NCI-H2196 treated with DMSO at 0.1 percent for 48 hours (cell line): ENCODE measurements around the gene C1orf94.
"Not testable (repeated sequence)": the region's sequence is repeated elsewhere in the genome, so short reads cannot be mapped to it uniquely, and the experiment has no call there.

Experiments used
- DNase-seq: peaks from one replicate; lab custom pipeline; 2025; ENCODE audit not compliant: unreplicated experiment; lab: John Stamatoyannopoulos, UW

C1orf94 gene

DNA sequence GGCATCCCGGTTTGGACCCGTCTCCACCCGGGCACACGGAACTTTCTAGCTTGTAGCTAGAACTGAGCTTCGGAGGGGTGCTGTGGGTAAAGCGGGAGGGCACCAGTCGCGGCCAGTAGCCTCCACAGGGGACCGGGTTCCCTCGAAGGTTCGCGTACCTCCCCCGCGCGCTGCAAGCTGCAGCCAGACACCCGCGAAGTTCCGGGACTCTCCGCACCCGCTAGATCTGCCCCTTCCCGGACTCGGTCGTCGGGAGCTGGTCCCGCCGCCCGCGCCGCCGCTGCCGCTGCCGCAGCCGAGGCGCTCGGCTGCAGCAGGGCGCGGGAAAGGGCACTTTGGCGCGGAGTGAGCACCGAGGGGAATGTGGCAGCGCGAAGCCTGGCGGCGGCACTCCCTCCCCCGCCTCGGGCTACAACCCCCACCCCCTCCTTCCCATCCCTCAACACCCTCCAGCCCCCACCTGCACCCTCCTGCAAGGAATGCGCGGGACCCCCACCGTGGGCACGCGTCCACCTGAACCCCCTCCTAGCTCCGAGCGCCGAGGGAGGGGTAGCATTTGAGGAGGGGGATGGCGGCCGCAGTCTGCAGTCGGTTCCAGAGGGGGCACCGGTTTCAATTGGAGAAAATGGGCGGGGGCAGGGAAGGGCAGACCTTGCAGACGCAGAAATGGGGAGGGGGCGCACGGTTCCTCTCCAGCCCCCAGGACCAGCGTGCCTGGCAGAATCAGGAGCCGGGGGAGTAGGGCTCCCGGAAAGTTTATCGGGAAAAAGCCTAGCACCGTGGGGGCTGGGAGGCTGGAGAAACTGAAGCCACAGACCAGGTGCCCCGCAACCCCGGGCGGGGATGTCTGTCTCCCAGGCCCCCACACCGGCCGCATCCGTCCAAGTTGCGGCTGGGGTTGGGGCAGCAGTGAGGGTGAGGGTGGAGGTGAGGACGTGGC lies 12.6 kb upstream of the C1orf94 start:
- no peak for DNase-seq

DNA sequence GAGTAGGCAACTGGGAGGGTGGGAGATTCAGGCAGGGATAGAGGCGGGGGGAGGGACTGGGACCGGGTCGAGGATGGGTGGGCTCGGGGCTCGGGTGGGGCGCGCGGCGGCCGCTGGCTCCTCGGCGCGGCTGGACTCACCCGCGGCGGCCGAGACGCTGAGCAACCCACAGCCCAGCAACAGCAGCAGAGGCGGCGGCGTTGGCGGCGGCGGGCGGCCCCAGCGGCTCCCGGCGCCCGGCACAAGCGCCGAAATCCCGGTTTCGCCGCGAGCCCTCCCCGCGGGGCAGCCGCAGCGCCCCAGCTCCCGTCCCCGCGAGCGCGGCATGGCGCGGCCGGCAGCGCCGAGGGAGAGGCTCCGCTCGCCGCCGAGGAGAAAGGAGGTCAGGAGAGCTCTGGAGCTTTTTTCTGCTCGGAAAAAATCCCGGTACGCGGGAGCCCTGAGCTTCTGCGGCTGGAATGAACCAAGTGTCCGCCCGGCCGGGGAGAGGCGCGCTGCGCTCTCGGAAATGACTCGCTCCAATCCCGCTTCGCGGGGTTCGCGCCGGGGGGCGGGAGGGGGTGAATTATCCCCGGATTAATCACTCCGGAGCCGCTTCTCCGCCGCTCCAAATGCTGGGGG lies 11.8 kb upstream of the C1orf94 start, which contains the start of gene CSMD2:
Gene CSMD2, minus strand, starts transcription at position 460 of the 621 bp plus-strand sequence. Its CDS starts 133 bp downstream, at position 327.
- no peak for DNase-seq

DNA sequence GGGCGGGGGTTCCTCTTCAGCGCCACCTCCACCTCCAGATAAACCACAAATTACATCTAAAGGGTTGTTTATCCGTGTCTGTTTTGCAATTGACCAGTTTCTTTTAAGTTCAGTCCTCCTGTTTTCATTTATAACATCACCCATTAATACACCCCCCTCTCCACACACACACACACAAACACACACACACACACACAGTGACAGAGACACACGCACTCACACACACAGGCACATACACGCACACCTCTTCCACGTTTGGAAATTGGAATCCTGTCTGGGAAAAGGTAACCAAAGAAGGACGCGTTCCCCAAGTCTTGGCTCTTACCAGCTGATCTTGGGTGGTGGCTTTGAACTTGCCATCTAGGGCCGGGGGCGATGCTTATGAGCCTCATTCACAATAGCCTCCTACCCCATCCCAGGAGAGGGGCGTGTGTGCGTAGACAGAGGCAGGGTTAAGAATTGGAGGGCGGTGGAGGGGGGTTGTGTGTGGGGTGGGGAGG lies 11.2 kb upstream of the C1orf94 start:
- no peak for DNase-seq

- no peak for DNase-seq
Measured at GRCh38 chr1:34166191-34166624, 10.5 kb upstream of the C1orf94 start.

DNA sequence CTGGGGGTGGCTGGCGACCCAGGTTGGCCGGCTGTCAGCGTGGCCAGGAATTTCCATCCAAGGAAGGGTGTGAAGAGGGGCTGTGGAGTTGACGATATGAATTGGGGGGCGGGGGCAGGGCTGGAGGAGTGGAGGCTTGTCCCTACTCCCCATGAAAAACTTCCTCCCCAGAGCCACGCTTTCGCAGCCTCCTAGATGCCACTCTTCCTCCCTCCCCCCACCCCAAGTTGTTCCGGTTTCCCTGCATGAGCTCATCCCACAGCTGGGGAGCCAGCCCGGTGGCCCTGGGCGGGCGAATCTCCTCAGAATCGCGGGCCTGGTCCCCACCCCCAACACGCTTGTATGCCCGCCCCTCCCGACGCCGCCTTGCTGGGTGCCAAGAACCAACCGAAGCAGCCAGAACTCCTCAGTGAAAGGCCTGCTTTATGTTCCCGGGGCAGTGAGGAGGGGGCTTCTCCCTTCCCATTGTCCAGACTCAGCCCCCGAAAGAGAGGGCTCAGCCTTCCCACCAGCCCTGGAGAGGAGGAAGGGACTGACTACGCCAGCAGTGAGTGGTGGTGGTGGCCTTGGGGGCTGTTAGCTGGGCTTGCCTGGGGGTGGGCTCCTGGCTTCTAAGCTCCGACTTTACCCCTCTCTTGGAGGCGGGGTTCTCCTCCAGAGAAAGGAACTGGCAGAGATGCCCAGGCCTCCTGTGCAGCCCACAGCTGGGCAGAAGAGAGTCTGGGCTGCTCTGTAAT lies 9.9 kb upstream of the C1orf94 start:
- no peak for DNase-seq

DNA sequence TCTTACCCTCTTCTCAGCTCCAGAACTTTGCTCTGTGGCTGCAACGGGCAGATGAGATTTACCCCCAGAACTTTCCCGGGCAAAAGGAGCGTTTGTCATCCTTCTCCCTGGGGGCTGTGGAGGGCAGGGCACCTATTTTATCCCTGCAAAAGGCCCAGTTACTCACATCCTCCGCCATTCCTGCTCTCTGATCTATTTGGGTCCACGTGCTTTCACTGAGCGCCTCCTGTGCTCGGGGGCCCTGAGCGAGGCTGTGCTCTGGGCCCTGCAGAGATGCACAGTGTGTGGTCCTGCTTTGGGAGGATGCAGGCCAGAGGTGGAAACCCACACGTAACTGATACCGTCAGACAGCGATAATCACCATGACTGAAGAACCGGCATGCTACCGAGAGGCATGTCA lies 9.3 kb upstream of the C1orf94 start:
- DNase-seq: no peak

DNA sequence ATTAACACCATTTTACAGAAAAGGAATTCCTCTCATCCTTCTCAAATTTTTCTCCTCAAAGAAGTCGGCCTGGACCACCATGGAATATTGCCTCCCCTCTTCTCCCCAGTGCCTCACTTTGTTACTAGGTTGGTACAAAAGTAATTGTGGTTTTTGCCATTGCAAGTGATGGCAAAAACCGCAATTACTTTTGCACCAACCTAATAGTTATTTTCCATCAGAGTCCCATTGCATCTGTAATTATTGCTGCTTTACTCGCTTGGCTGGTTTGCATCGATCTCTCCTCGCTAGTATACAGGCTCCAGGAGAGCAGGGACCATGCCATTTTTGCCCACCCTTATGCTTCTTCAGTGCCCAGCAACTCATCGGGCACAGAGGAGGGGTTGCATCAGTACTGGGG lies 963 bp upstream of the C1orf94 start:
- DNase-seq: no peak

- DNase-seq: no peak
Measured at GRCh38 chr1:34178072-34178471, 1.4 kb downstream of the C1orf94 start.

GRCh38 chr1:34183381-34183780 lies 6.7 kb downstream of the C1orf94 start:
- not testable (repeated sequence) for DNase-seq

GRCh38 chr1:34186741-34187494 lies 10.2 kb downstream of the C1orf94 start:
- DNase-seq: no peak

DNA sequence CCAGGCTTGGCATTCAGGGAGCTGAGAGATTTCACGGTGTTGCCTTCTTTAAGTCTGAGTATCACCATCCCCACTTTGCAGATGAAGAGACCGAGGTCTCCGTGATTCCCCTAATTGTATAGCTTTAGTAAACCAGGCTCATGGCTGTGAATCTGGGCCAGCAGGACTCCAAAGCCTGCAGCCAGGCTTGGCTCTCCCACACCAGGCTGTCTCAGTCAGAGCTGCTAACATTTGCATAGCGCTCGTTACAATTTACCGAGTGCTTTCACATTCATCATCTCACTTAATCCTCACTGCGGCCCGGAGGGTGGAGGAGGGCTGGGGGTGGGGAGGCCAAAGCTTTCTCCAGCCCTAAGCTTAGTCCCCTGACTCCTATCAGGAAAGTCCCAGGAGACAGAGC lies 11.7 kb downstream of the C1orf94 start:
- DNase-seq: no peak

- no peak for DNase-seq
Measured at GRCh38 chr1:34188985-34189384, 12.3 kb downstream of the C1orf94 start.

DNA sequence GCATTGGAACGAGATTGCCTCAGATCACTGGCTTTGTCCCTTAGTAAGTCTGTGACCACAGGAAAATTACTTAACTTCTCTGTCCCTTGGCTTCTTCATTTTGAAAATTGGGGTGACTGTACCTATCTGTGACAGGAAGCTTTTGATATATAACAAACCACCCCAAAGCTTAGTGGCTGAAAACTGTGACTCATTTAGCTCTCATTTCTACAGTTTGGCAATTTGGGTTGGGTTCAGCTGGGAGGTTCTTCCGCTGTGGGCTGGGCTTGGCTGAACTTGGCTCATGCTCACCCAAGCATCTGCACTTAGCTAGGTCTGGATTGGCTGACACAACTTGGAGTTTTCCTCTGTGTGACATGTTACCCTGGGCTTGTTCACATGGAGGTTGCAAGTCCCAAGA lies 14.0 kb downstream of the C1orf94 start:
- DNase-seq: no peak

GRCh38 chr1:34192621-34193020 lies 15.9 kb downstream of the C1orf94 start:
- DNase-seq: no peak

DNA sequence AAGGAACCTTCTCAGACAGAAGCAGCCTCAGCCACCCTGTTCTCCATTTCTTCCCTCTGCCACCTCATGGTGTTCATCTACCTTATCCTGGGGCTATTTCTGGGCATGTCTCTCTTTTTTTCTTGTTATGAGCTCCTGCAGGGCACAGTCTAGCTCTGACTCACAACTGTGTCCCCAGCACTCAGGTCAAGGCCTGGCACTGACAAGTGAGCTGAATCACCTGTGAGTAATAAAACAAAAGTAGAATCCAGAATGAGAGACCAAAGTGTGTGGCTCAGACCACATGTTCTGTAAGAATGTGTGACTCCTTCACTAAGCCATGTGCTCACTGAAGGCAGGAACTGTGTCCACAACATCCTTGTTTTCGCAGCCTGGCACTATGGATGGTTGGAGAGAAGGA lies 23.2 kb downstream of the C1orf94 start:
- DNase-seq: no peak

DNA sequence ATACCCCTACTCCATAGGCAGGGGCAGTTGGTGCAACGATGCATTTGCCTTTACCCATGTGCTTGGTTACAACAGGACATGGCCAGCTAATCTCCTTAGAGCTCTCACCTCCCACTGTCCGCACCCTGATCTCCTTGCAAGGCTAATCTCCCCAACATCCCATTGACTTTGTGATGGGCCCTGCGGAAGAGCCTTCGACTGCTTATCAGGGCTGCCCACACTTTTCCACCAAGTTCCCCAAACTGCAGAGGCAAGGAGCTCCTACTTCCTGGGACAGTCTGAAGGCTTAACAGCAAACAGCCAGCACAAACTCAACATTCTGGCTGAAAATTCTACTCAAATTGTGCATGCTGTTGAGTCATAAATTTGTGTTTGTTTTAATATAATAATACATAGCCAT lies 36.0 kb downstream of the C1orf94 start:
- DNase-seq: no peak

- no peak for DNase-seq
Measured at GRCh38 chr1:34213956-34214355, 37.2 kb downstream of the C1orf94 start.

DNA sequence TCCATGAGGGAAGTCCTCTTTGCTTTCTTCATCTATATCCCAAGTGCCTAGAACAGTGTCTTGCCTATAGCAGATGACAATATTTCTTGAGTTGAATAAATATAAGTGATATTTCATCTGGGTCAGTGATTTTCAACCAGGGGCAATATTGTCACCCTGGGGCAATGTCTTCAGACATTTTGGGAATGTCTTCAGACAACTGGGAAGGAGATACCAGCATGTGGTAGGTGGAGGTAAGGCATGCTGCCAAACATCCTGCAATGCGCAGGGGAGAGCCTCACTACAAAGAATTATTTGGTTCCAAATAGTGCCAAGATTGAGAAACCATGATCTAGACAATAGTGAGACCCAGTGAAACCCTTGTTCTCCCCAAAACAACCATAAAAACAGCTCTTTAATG lies 54.7 kb downstream of the C1orf94 start:
- DNase-seq: no peak

GRCh38 chr1:34235594-34235993 lies 58.9 kb downstream of the C1orf94 start:
- DNase-seq: no peak

GRCh38 chr1:34236089-34236488 lies 59.4 kb downstream of the C1orf94 start:
- no peak for DNase-seq
